GM23248 (cell line): ENCODE measurements around the gene KCNIP1.

ENCODE experiments used
- EZH2 ChIP-seq: fragments of 200-600 bp; sonication (generic); IDR thresholded peaks from 2 replicates; pipeline ENCODE4 v1.6.1; 2018; ENCODE audit warnings: antibody characterized with exemption, mild to moderate bottlenecking; ENCODE audit not compliant: insufficient read depth, poor library complexity, severe bottlenecking
- EZH2phosphoT487 ChIP-seq: fragments of 200-600 bp; sonication (generic); IDR thresholded peaks from 2 replicates; pipeline ENCODE4 v1.6.1; 2018; ENCODE audit warnings: antibody characterized with exemption, moderate library complexity, mild to moderate bottlenecking, low read depth; ENCODE audit not compliant: insufficient read depth

DNA sequence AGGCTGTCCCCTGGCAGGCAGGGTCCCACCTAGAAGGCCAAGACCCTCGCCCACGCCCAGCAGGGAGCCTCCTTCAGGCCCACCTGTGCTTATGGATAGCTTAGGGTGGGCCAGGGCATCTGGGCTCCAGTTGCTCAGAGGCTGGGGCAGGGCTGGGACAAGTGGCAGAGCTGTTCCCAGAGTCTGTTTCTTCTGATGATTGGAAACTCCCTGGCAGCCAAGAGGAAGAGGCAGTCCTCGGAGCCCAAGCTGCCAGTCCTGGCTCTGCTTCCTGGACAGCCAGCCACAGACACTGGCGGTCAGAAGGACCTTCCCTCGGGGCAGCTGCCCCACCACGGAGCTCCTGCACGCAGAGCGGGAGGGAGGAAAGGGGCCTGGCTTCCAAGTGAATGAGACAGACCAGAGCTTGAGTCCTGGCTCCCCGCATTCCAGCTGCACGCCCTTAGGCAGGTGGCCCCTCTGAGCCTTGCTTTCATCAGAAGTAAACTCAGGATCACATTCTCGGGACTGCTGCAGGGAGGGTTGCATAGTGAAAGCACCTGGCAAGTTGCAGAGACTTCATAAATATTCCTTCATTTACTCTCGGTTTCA lies 241.8 kb downstream of the KCNIP1 start:
- no peak for TF ChIP-seq EZH2
- no peak for TF ChIP-seq EZH2phosphoT487
